HepG2 (cell line): ENCODE results near the gene COQ7. TPM values are rescaled to one million over a fixed set of nuclear protein-coding genes. Genes with fewer than 3 reads are reported as not detected.

Source experiments
- ATAC-seq: fragments of 200-7000 bp; cut with Tn5 transposase; 3 replicates; pipeline ENCODE4 v1.9.1; 2020; ENCODE audit warnings: mild to moderate bottlenecking, moderate library complexity
- BruUV-seq: library from RNA; stranded (reverse); fragments of 400-500 nt; replicated peaks from 2 replicates; lab custom pipeline; 2021; lab: Mats Ljungman, UMichigan
- CTCF ChIA-PET: fragments of 300-600 bp; formaldehyde crosslinking; extraction: SDS; loops from one replicate; lab custom pipeline; 2021; ENCODE audit warnings: low total read pairs, inconsistent platforms, low intra/inter-chr PET ratio; lab: Yijun Ruan, JAX
- POLR2A ChIA-PET: fragments of 350-600 bp; sonication (Branson Sonifier 250); formaldehyde crosslinking; loops from one replicate; lab custom pipeline; 2020; ENCODE audit warnings: antibody characterized with exemption, inconsistent platforms; lab: Yijun Ruan, JAX
- DNase-seq: peaks from one replicate; pipeline ENCODE4 v3.0.0-alpha.2; 2015; ENCODE audit warnings: low spot score
- FAIRE-seq: peaks from 3 replicates; lab custom pipeline; 2011; peaks lifted over from hg19 to GRCh38; lab: Jason Lieb, UNC
- H2AFZ ChIP-seq: one replicate; pipeline ENCODE4 v1.6.1; 2011; ENCODE audit warnings: low read length, inconsistent platforms
- H3K27ac ChIP-seq: fragments of 300-600 bp; 3 replicates; pipeline ENCODE4 v1.8.0; 2011; ENCODE audit warnings: mixed run types, mild to moderate bottlenecking, mixed read lengths, low read length, inconsistent platforms; ENCODE audit not compliant: insufficient read depth; ENCODE audit errors: extremely low read length
- H3K27me3 ChIP-seq, 2 experiments: fragments of 200-600 bp in 1 of 2; 2 replicates in 1 of 2; 3 replicates in 1 of 2; pipeline versions ENCODE4 v1.6.0 to v1.8.0; 2011; ENCODE audit warnings: low read length in 2 of 2, mild to moderate bottlenecking in 2 of 2, moderate library complexity in 2 of 2, inconsistent platforms in 1 of 2; ENCODE audit not compliant: insufficient read depth in 2 of 2, control insufficient read depth in 1 of 2
- H3K36me3 ChIP-seq, 2 experiments: fragments of 200-600 bp in 1 of 2; replicated peaks in 1 of 2; 2 replicates in 1 of 2; 3 replicates in 1 of 2; pipeline versions ENCODE4 v1.5.1 to v1.8.0; 2011; ENCODE audit warnings: low read length in 2 of 2, inconsistent platforms in 1 of 2; ENCODE audit not compliant: insufficient read depth in 2 of 2, control insufficient read depth in 1 of 2
- H3K4me1 ChIP-seq: 2 replicates; pipeline ENCODE4 v1.5.1; 2012; ENCODE audit warnings: low read length, inconsistent platforms; ENCODE audit not compliant: insufficient read depth
- H3K4me2 ChIP-seq: 2 replicates; pipeline ENCODE4 v1.6.0; 2011; ENCODE audit warnings: low read depth, low read length, inconsistent platforms
- H3K4me3 ChIP-seq, 3 experiments: fragments of 200-600 bp in 1 of 3; sonication (generic), shearing (Covaris generic) in 1 of 3; replicated peaks in 1 of 3; 2 replicates each; pipeline ENCODE4 v1.5.1; 2011 to 2016; ENCODE audit warnings: low read length in 3 of 3, inconsistent platforms in 2 of 3, low read depth in 2 of 3, mild to moderate bottlenecking in 2 of 3, control low read depth in 1 of 3, mixed read lengths in 1 of 3; ENCODE audit not compliant: insufficient read depth in 1 of 3
- H3K79me2 ChIP-seq: one replicate; pipeline ENCODE4 v1.6.1; 2011; ENCODE audit warnings: low read length, inconsistent platforms; ENCODE audit not compliant: insufficient read depth
- H3K9ac ChIP-seq: 2 replicates; pipeline ENCODE4 v1.6.0; 2011; ENCODE audit warnings: mild to moderate bottlenecking, low read depth, low read length, inconsistent platforms; ENCODE audit not compliant: insufficient read depth
- H3K9me3 ChIP-seq: 2 replicates; pipeline ENCODE4 v1.5.1; 2012; ENCODE audit warnings: mild to moderate bottlenecking, low read length
- H4K20me1 ChIP-seq: 2 replicates; pipeline ENCODE4 v1.6.0; 2011; ENCODE audit warnings: inconsistent platforms, mild to moderate bottlenecking, low read length, moderate library complexity; ENCODE audit not compliant: insufficient read depth
- ATF7-NPFF ChIP-seq: sonication (generic); formaldehyde crosslinking; IDR thresholded peaks from 2 replicates; pipeline ENCODE4 v1.8.1; 2023; ENCODE audit warnings: mild to moderate bottlenecking, low read depth, missing genetic modification reagents, moderate library complexity
- HDAC2 ChIP-seq: sonication (generic); formaldehyde crosslinking; IDR thresholded peaks from 2 replicates; pipeline ENCODE4 v1.4.0; 2020; ENCODE audit warnings: missing genetic modification reagents
- MAFF ChIP-seq: IDR thresholded peaks from 2 replicates; pipeline ENCODE4 v1.6.1; 2011; ENCODE audit warnings: low read depth, low read length, improper control_type of control experiment
- RFX1 ChIP-seq: fragments of 450-650 bp; IDR thresholded peaks from 2 replicates; pipeline ENCODE4 v1.6.1; 2017
- ZNF235 ChIP-seq: sonication (generic); formaldehyde crosslinking; IDR thresholded peaks from 2 replicates; pipeline ENCODE4 v1.8.1; 2023; ENCODE audit warnings: mild to moderate bottlenecking, missing genetic modification reagents, borderline replicate concordance
- ZNF260 ChIP-seq: sonication (generic); formaldehyde crosslinking; IDR thresholded peaks from 2 replicates; pipeline ENCODE4 v1.4.0; 2020; ENCODE audit warnings: missing genetic modification reagents, low read depth, mild to moderate bottlenecking, borderline replicate concordance
- ZNF275 ChIP-seq: sonication (generic); formaldehyde crosslinking; IDR thresholded peaks from 2 replicates; pipeline ENCODE4 v1.8.0; 2022; ENCODE audit warnings: missing genetic modification reagents, mild to moderate bottlenecking, inconsistent platforms, borderline replicate concordance
- ZNF543 ChIP-seq: sonication (generic); formaldehyde crosslinking; IDR thresholded peaks from 2 replicates; pipeline ENCODE4 v1.4.0; 2020; ENCODE audit warnings: mild to moderate bottlenecking, missing genetic modification reagents
- ZNF724P ChIP-seq: sonication (generic); formaldehyde crosslinking; IDR thresholded peaks from 2 replicates; pipeline ENCODE4 v1.8.0; 2022; ENCODE audit warnings: missing genetic modification reagents, borderline replicate concordance
- ZNF83 ChIP-seq: sonication (generic); formaldehyde crosslinking; IDR thresholded peaks from 2 replicates; pipeline ENCODE4 v1.4.0; 2020; ENCODE audit warnings: missing genetic modification reagents, mild to moderate bottlenecking, borderline replicate concordance
- ZSCAN22 ChIP-seq: sonication (generic); formaldehyde crosslinking; IDR thresholded peaks from 2 replicates; pipeline ENCODE4 v1.4.0; 2020; ENCODE audit warnings: mild to moderate bottlenecking, missing genetic modification reagents
- WGBS: methylation state at CpG from one replicate; pipeline ENCODE4 v1.1.6; 2017; ENCODE audit warnings: low lambda C conversion rate; 5-methylcytosine and 5-hydroxymethylcytosine counted together
- in situ Hi-C: cut with HindIII; loops from 2 replicates; pipeline ENCODE4 v1.10.0; 2017; ENCODE audit warnings: low pct_unique_long_range_greater_than_20kb; ENCODE audit not compliant: extremely low pct_ligation_motif_present
- intact Hi-C: fragments of 100-400 bp; cut with micrococcal nuclease; formaldehyde crosslinking; loops from one replicate; pipeline ENCODE4 v1.10.0; 2022; ENCODE audit not compliant: unreplicated experiment
- polyA plus RNA-seq, 8 experiments: library from polyadenylated mRNA; depleted of rRNA in 3 of 8; stranded (reverse) in 7 of 8; unstranded in 1 of 8; fragments of >200 nt; fragmentation: Illumina TruSeq in 4 of 8; extraction: Trizol in 4 of 8; gene quantifications; 2 replicates each; pipeline versions ENCODE4 v1.2.1 to v1.2.3, GENCODE V29; 2011 to 2016; ENCODE audit warnings: low read depth in 4 of 8, missing spikeins in 1 of 8, mixed read lengths in 1 of 8; ENCODE audit not compliant: insufficient read depth in 1 of 8
- total RNA-seq, 5 experiments: library from RNA; depleted of rRNA; stranded (reverse); fragments of >200 nt; fragmentation: Illumina TruSeq; extraction: Trizol; gene quantifications; 2 replicates each; pipeline ENCODE4 v1.2.3, GENCODE V29; 2016; ENCODE audit warnings: low read depth in 1 of 5
- TF ChIP-seq, protein P1 (sequence below): sonication (generic); formaldehyde crosslinking; IDR thresholded peaks from 2 replicates; pipeline ENCODE4 v1.5.1; 2020; ENCODE audit warnings: mild to moderate bottlenecking, moderate library complexity, missing genetic modification reagents
- TF ChIP-seq, protein P2 (sequence below): sonication (generic); formaldehyde crosslinking; IDR thresholded peaks from 2 replicates; pipeline ENCODE4 v1.5.0; 2020; ENCODE audit warnings: missing genetic modification reagents

Gene COQ7
- total and polyA plus RNA-seq, 2 of the 13 experiments (the other 11 are each of a cell fraction or from before 2014, with no cell fraction given), result 20.1 to 45.7 TPM

GRCh38 chr16:19075511-19075910 lies 8.1 kb downstream of the COQ7 start:
- no peak overlapping the region for H3K27ac ChIP-seq
- no peak overlapping the region for H3K4me2 ChIP-seq
- WGBS, result 94% methylated on average over 12 of the region's 12 CpGs
- no peak overlapping the region for H3K9ac ChIP-seq
- DNase-seq (no peak), FAIRE-seq (no peak), ATAC-seq (no peak)
- no peaks in the 10 kb centered on the region for H4K20me1 ChIP-seq
- H3K36me3 ChIP-seq, result peaks cover 31 to 57% of the 10 kb centered on the region in 2 experiments
- intact Hi-C loops, result no loop called here
- no TSS peak for BruUV-seq
- H3K4me1 ChIP-seq, result no peaks in the 10 kb centered on the region
- H3K4me3 ChIP-seq, result no peak overlapping the region
- TF ChIP-seq ZNF260 (CRISPR knock-in tag) (no peak), ZNF543 (CRISPR knock-in tag) (no peak), RFX1 (no peak), MAFF (no peak)
- TF ChIP-seq, protein P1, sequence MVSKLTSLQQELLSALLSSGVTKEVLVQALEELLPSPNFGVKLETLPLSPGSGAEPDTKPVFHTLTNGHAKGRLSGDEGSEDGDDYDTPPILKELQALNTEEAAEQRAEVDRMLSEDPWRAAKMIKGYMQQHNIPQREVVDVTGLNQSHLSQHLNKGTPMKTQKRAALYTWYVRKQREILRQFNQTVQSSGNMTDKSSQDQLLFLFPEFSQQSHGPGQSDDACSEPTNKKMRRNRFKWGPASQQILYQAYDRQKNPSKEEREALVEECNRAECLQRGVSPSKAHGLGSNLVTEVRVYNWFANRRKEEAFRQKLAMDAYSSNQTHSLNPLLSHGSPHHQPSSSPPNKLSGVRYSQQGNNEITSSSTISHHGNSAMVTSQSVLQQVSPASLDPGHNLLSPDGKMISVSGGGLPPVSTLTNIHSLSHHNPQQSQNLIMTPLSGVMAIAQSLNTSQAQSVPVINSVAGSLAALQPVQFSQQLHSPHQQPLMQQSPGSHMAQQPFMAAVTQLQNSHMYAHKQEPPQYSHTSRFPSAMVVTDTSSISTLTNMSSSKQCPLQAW, result no peak
- TF ChIP-seq, all 625 proteins: peak for 0
- ChIA-PET POLR2A (no interaction called here), CTCF (interaction anchor here (6.5 kb wide), 1 partner anchor 94 kb away, joined by 172 read pairs; the partner anchor contains the start of gene TMC7)
- no peaks in the 10 kb centered on the region for H3K79me2 ChIP-seq
- H3K9me3 ChIP-seq, result no peaks in the 10 kb centered on the region
- no peaks in the 10 kb centered on the region for H3K27me3 ChIP-seq
- in situ Hi-C loops, result no loop called here
- no peak overlapping the region for H2AFZ ChIP-seq

DNA sequence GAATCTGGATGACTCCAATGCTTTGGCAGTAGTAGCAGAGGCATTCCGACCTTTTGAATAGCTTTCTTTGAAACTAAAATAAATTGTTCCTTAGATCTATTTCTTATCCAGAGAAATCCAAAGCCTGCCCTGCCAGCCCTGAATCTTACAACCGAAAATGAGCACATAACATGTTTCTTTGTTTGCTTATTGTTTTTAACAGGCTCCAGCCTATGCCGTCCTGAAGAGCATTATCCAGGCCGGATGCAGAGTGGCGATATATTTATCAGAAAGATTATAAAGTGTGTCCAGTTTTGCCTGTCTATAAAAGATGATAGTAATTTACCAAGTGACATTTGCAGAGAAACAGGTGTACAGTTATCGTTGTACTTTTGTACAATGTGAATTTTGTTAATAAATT lies 10.5 kb downstream of the COQ7 start:
- in situ Hi-C loops (no loop called here), intact Hi-C loops (no loop called here)
- 92% methylated on average over 6 of the region's 6 CpGs for WGBS
- no TSS peak for BruUV-seq
- no peak overlapping the region for H3K27ac ChIP-seq
- H3K27me3 ChIP-seq, result no peaks in the 10 kb centered on the region
- ATAC-seq (no peak), FAIRE-seq (no peak), DNase-seq (no peak)
- no peaks in the 10 kb centered on the region for H4K20me1 ChIP-seq
- H3K4me2 ChIP-seq, result no peak overlapping the region
- H3K9ac ChIP-seq, result no peak overlapping the region
- no peaks in the 10 kb centered on the region for H3K9me3 ChIP-seq
- H3K4me1 ChIP-seq, result no peaks in the 10 kb centered on the region
- H3K36me3 ChIP-seq, result peaks cover 26 to 56% of the 10 kb centered on the region in 2 experiments
- H3K79me2 ChIP-seq, result no peaks in the 10 kb centered on the region
- no peak overlapping the region for H3K4me3 ChIP-seq
- ChIA-PET POLR2A (no interaction called here), CTCF (no interaction called here)
- no peak overlapping the region for H2AFZ ChIP-seq
- TF ChIP-seq ZNF275 (CRISPR knock-in tag), result no peak
- no peak for TF ChIP-seq ZSCAN22 (CRISPR knock-in tag)
- no peak for TF ChIP-seq HDAC2 (CRISPR knock-in tag)
- no peak for TF ChIP-seq ZNF83
- no peak for TF ChIP-seq ATF7-NPFF (CRISPR knock-in tag)
- TF ChIP-seq ZNF724P (CRISPR knock-in tag), result no peak
- TF ChIP-seq, protein P2, sequence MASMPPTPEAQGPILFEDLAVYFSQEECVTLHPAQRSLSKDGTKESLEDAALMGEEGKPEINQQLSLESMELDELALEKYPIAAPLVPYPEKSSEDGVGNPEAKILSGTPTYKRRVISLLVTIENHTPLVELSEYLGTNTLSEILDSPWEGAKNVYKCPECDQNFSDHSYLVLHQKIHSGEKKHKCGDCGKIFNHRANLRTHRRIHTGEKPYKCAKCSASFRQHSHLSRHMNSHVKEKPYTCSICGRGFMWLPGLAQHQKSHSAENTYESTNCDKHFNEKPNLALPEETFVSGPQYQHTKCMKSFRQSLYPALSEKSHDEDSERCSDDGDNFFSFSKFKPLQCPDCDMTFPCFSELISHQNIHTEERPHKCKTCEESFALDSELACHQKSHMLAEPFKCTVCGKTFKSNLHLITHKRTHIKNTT (CRISPR knock-in tag), result no peak
- TF ChIP-seq ZNF235, result no peak
